Suprapubic skin (tissue), 4 donors: Measurements from ENCODE around the gene PLA2G5. TPM values are rescaled to one million over a fixed set of nuclear protein-coding genes. Genes with fewer than 3 reads are reported as not detected.

Source experiments
- DNase-seq, 2 donors: peaks; one replicate each; pipeline ENCODE4 v3.0.0-alpha.2; 2019; ENCODE audit warnings: low spot score in 2 of 2
- H3K27ac ChIP-seq: fragments of 200-600 bp; sonication (generic); one replicate; pipeline ENCODE4 v1.5.1; 2019
- H3K27me3 ChIP-seq: fragments of 200-600 bp; sonication (generic); one replicate; pipeline ENCODE4 v1.5.1; 2019
- H3K36me3 ChIP-seq: fragments of 200-600 bp; sonication (generic); one replicate; pipeline ENCODE4 v1.5.1; 2019
- H3K4me1 ChIP-seq: fragments of 200-600 bp; sonication (generic); one replicate; pipeline ENCODE4 v1.5.1; 2019
- H3K4me3 ChIP-seq: fragments of 200-600 bp; sonication (generic); one replicate; pipeline ENCODE4 v1.5.1; 2019; ENCODE audit warnings: mild to moderate bottlenecking
- H3K9me3 ChIP-seq: fragments of 200-600 bp; sonication (generic); one replicate; pipeline ENCODE4 v1.5.1; 2019
- CTCF ChIP-seq, 2 donors: fragments of 200-600 bp in 1 of 2; fragments of 450-650 bp in 1 of 2; sonication (generic) in 1 of 2; IDR thresholded peaks; one replicate each; pipeline ENCODE4 v1.5.1; 2016 to 2019; ENCODE audit warnings: antibody characterized with exemption in 2 of 2, mild to moderate bottlenecking in 1 of 2, moderate library complexity in 1 of 2
- EP300 ChIP-seq: sonication (generic); formaldehyde crosslinking; IDR thresholded peaks from one replicate; pipeline ENCODE4 v1.6.1; 2017; ENCODE audit warnings: antibody characterized with exemption
- POLR2A ChIP-seq, 2 donors: fragments of 450-650 bp; IDR thresholded peaks; one replicate each; pipeline ENCODE4 v1.6.1; 2017; ENCODE audit warnings: antibody characterized with exemption in 2 of 2, mild to moderate bottlenecking in 2 of 2, moderate library complexity in 2 of 2
- POLR2AphosphoS5 ChIP-seq, 3 donors: sonication (generic); formaldehyde crosslinking; IDR thresholded peaks; one replicate each; pipeline ENCODE4 v1.6.1; 2017; ENCODE audit warnings: antibody characterized with exemption in 3 of 3
- WGBS: methylation state at CpG from one replicate; pipeline ENCODE4 v1.1.5; 2018; 5-methylcytosine and 5-hydroxymethylcytosine counted together
- total RNA-seq, 4 donors: library from RNA; depleted of rRNA; stranded (reverse); fragments of >200 nt; gene quantifications; one replicate each; pipeline ENCODE4 v1.1.0, GENCODE V29; 2016

PLA2G5 gene
- total RNA-seq, 4 donors from 2014 or later = 0.79 to 4.2 TPM; not detected in 2

GRCh38 chr1:20109223-20109856, 39.3 kb downstream of the PLA2G5 start:
- TF ChIP-seq CTCF (IDR thresholded peaks at IDR 0.05) = no peak
- no peak for TF ChIP-seq POLR2A (IDR thresholded peaks at IDR 0.05)
- no peak for TF ChIP-seq EP300
- no peak for TF ChIP-seq POLR2AphosphoS5 (IDR thresholded peaks at IDR 0.05)
- Histone ChIP-seq H3K9me3 (no peaks in the 10 kb centered on the region), H3K27me3 (no peaks in the 10 kb centered on the region), H3K4me3 (no peak overlapping the region), H3K4me1 (peaks cover 42% of the 10 kb centered on the region), H3K27ac (no peak overlapping the region), H3K36me3 (no peaks in the 10 kb centered on the region)
- WGBS = 89% methylated on average over 1 of the region's 4 CpGs
- no peak for DNase-seq

GRCh38 chr1:20110679-20111078, 40.7 kb downstream of the PLA2G5 start:
- H3K9me3 ChIP-seq = no peaks in the 10 kb centered on the region
- peak overlapping the region; percentile 76 for H3K27ac ChIP-seq
- DNase-seq = no peak
- H3K4me1 ChIP-seq = peaks cover 35% of the 10 kb centered on the region
- TF ChIP-seq POLR2A (IDR thresholded peaks at IDR 0.05) = no peak
- peak in 1 of 3 donors; percentile 77 for TF ChIP-seq POLR2AphosphoS5 (IDR thresholded peaks at IDR 0.05)
- H3K27me3 ChIP-seq = no peaks in the 10 kb centered on the region
- H3K36me3 ChIP-seq = no peaks in the 10 kb centered on the region
- 41% methylated on average over 12 of the region's 12 CpGs for WGBS
- no peak overlapping the region for H3K4me3 ChIP-seq

GRCh38 chr1:20111452-20111851, 41.5 kb downstream of the PLA2G5 start:
- no peaks in the 10 kb centered on the region for H3K9me3 ChIP-seq
- peak overlapping the region; percentile 66 for H3K27ac ChIP-seq
- H3K4me3 ChIP-seq = no peak overlapping the region
- peak in 1 of 2 donors; percentile 15 for DNase-seq
- peaks cover 30% of the 10 kb centered on the region for H3K4me1 ChIP-seq
- no peak for TF ChIP-seq EP300
- TF ChIP-seq POLR2AphosphoS5 (IDR thresholded peaks at IDR 0.05) = no peak
- TF ChIP-seq POLR2A (IDR thresholded peaks at IDR 0.05) = no peak
- TF ChIP-seq CTCF (IDR thresholded peaks at IDR 0.05) = no peak
- H3K36me3 ChIP-seq = no peaks in the 10 kb centered on the region
- 95% methylated on average over 5 of the region's 5 CpGs for WGBS
- H3K27me3 ChIP-seq = no peaks in the 10 kb centered on the region

- peak; percentile 29 to 41 for DNase-seq
- Histone ChIP-seq H3K36me3 (no peaks in the 10 kb centered on the region), H3K4me1 (peaks cover 30% of the 10 kb centered on the region), H3K27ac (no peak overlapping the region), H3K27me3 (no peaks in the 10 kb centered on the region), H3K9me3 (no peaks in the 10 kb centered on the region), H3K4me3 (no peak overlapping the region)
- WGBS = 78% methylated on average over 3 of the region's 3 CpGs
- TF ChIP-seq POLR2A (IDR thresholded peaks at IDR 0.05) (no peak), EP300 (no peak), POLR2AphosphoS5 (IDR thresholded peaks at IDR 0.05) (no peak)
These were observed 42.4 kb downstream of the PLA2G5 start for GRCh38 chr1:20112279-20113000.

GRCh38 chr1:20114021-20114648, 44.1 kb downstream of the PLA2G5 start:
- H3K4me3 ChIP-seq = no peak overlapping the region

More at GRCh38 chr1:20114021-20114648, 44.1 kb downstream of the PLA2G5 start:
- Histone ChIP-seq H3K27me3 (no peaks in the 10 kb centered on the region), H3K27ac (no peak overlapping the region), H3K4me1 (peaks cover 23% of the 10 kb centered on the region), H3K36me3 (no peaks in the 10 kb centered on the region), H3K9me3 (no peaks in the 10 kb centered on the region)
- peak; percentile 22 to 29 for DNase-seq
- TF ChIP-seq CTCF (IDR thresholded peaks at IDR 0.05) (no peak), POLR2A (IDR thresholded peaks at IDR 0.05) (no peak), EP300 (no peak), POLR2AphosphoS5 (IDR thresholded peaks at IDR 0.05) (no peak)
- 88% methylated on average over 11 of the region's 15 CpGs for WGBS
